GM18519 (cell line): ENCODE data around the gene ZNF785.
"Not testable (repeated sequence)": the region's sequence is repeated elsewhere in the genome, so short reads cannot be mapped to it uniquely, and the experiment has no call there.

Experiments
- ATAC-seq: cut with Tn5 transposase; IDR thresholded peaks from one replicate; pipeline ENCODE4 v1.9.1; 2021; ENCODE audit warnings: mild to moderate bottlenecking, moderate library complexity; ENCODE audit not compliant: unreplicated experiment, low FRiP score

Gene ZNF785

GRCh38 chr16:30585400-30586191 is at the start of gene ZNF785:
TSS of gene ZNF785 (minus strand) at chr16:30585697. CDS start at chr16:30585611, 86 bp downstream.
- ATAC-seq: peak; percentile 78

GRCh38 chr16:30633526-30633925 is 48.0 kb upstream of the ZNF785 start:
- ATAC-seq: no peak

DNA sequence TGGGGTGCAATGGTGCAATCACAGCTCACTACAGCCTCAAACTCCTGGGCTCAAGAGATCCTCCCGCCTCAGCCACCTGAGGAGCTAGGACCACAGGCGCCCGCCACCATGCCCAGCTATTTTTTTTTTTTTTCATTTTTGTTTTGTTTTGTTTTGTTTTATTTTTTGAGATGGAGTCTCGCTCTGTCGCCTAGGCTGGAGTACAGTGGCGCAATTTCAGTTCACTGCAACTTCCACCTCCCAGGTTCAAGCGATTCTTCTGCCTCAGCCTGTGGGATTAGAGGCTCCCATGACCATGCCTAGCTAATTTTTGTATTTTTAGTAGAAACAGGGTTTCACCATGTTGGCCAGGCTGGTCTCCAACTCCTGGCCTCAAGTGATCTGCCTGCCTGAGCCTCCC is 47.0 kb upstream of the ZNF785 start:
- ATAC-seq: not testable (repeated sequence)

- no peak for ATAC-seq
These were observed 43.4 kb upstream of the ZNF785 start for GRCh38 chr16:30628628-30629540.

DNA sequence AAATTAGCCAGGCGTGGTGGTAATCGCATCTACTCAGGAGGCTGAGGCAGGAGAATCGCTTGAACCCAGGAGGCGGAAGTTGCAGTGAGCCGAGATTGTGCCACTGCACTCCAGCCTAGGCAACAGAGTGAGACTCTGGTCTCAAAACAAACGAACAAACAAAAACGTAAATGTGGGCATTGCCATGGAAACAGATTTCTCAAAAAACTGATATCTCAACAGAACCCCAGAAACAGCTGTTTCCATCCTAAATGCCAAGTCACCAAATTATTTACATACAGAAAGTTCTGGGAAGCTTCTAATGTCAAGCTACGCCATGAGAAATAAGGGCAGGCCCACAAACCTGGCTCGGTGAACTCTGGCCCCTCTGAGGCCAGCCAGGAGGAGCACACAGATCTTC is 40.7 kb upstream of the ZNF785 start:
- no peak for ATAC-seq

GRCh38 chr16:30623536-30624283 is 38.2 kb upstream of the ZNF785 start:
- ATAC-seq: no peak

GRCh38 chr16:30622455-30623032 is 37.0 kb upstream of the ZNF785 start:
- ATAC-seq: no peak

DNA sequence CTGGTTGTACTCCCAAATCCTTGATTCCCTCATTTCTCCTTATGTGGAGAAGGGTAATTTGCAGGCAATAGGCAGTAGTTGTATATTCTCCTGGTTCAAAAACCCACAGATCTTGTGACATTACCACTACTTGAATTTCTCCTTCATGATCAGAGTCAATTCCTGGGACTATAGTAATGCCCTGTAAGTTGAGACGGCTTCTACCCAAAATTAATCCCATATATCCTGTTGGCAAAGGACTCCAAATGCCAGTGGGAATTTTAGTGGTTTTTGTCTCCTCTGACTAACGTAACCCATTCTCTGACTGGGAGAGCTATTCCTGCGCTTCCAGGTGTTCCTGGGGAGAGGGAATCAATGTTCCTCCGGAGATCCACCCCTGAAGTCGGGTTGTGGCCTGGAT is 36.3 kb upstream of the ZNF785 start:
- ATAC-seq: no peak

DNA sequence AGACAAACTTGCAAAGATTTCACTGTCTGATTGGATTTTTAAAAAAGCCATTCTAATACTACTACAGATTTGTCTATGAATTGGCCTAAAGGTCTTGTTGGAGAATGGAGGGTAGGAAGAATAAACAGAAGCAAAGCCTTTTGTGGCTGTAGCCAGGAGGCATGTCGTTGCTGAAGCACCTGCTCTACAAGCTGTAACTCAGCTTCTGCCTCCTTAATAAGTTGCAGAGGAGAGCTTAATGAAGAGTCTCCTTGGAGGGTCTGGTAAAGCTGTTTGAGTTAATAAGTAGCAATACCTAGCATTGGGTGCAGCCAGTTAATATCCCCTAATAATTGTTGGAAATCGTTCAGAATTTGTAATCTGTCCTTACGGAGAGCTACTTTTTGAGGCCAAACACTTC is 34.7 kb upstream of the ZNF785 start:
- ATAC-seq: no peak

GRCh38 chr16:30619638-30620037 is 34.1 kb upstream of the ZNF785 start:
- no peak for ATAC-seq

DNA sequence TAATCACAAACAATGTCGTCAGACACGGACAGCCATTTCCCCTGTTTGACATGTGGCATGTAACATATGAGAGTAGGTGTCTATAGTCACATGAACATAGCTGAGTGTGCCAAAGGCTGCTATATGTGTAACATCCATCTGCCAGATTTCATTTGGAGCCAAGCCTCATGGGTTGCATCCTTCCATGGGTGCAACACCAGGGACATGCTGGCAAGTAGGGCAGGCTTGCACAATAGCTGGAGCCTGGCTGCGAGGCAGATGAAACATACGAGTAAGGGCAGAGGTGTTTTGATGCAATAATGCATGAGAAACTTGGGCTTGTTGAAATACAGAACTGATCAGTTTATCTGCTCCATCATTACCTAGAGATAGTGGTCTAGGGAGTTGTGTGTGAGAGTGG is 33.7 kb upstream of the ZNF785 start:
- no peak for ATAC-seq

GRCh38 chr16:30615358-30616091 is 30.0 kb upstream of the ZNF785 start:
- no peak for ATAC-seq

DNA sequence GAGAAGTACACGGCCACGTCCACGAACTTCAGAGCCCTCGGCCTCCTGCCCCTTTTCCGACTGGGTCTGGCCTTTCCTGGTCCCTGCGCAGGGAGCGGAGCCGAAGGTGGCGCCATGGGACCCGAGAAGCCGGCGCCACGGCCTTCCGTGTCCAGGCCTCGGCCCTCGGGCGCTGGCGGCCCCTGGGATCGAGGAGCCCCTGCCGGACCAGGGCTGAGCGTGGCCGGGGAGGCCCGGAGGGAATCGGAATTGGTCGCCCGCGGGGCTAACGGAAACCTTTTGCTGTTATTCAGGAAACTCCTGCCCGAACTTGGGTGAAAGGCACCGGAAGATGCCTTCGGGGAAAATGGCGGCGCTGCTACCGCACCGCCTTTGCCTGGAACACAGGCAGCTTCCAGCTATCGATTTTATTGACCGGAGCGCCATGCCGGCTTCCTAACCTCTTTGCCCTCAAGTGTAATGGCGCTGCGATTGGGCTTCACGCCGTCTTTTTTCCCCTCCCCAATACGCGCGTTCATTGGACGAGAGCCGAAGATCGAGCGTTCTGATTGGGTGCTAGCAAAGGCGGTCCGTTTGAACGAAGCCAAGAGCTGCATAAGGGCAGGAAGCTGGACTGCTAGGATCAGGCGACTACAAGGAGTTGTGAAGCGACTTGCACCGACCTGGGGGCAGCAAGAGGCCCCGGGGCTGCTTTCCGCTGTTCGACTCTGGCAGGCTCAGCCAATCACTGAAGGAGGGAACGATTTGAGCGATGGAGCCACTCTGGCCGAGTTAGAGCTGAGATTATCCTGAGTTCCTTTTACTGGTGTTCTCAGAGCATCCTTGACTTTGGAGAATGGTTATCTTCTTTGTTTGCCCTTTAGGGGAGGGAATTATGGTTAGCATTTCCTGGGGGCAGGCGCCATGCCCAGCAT is 24.7 kb upstream of the ZNF785 start, which contains the start of gene ZNF689:
Gene ZNF689, minus strand, starts transcription at position 464 of the 914 bp plus-strand sequence. Its CDS starts 348 bp downstream, at position 116.
- ATAC-seq: peak; percentile 85

GRCh38 chr16:30609002-30609925 is 23.8 kb upstream of the ZNF785 start:
- peak; percentile 5 for ATAC-seq

- ATAC-seq: no peak
These were observed 20.5 kb upstream of the ZNF785 start for GRCh38 chr16:30606004-30606403.

- ATAC-seq: no peak
These were observed 19.7 kb upstream of the ZNF785 start for GRCh38 chr16:30605158-30605557.

DNA sequence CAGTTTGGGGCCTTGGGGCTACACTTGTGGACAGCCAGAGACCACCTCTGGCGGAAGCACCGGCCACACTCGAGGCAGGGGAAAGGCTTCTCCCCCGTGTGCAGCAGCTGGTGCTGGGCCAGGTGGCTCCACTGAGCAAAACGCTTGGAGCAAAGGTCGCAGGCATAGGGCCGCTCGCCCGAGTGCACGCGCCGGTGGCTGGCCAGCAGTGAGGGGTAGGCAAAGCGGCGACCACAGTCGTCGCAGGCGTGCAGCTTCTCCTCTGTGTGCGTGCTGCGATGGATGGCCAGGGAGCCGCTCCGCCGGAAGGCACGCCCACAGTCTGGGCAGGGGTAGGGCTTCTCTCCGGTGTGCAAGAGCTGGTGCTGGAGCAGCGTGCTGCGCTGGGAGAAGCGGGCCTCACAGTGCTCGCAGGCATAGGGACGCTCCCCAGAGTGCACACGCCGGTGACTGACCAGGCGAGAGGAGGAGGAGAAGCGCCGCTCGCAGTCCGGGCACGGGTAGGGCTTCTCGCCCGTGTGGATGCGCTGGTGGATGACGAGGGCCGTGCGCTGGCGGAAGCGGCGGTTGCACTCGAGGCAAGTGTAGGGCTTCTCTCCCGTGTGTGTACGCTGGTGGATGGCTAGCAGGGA is 18.9 kb upstream of the ZNF785 start:
- ATAC-seq: no peak
